ENCODE measurements around the gene KRTAP4-9.
"Not testable (repeated sequence)": the region's sequence is repeated elsewhere in the genome, so short reads cannot be mapped to it uniquely, and the experiment has no call there.

KRTAP4-9 gene

DNA sequence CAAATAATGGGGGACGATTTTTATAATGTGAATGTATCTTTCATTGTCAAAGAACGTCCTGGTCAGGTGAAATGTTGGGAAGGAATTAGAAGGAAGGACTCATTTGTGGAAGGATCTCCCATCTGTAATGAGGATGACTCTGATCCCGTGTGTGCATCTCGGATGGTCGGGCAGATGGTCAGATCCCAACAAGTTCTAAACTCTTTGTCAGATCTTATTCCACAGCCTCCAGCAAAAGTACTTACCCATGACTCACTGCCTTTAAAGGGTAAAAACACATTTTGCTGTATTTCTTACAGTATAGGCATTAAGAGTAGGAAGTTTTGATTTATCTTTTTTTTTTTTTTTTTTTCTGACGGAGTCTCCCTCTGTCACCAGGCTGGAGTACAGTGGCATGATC, 6.7 kb upstream of the KRTAP4-9 start:
- DNase-seq, result no peak

DNA sequence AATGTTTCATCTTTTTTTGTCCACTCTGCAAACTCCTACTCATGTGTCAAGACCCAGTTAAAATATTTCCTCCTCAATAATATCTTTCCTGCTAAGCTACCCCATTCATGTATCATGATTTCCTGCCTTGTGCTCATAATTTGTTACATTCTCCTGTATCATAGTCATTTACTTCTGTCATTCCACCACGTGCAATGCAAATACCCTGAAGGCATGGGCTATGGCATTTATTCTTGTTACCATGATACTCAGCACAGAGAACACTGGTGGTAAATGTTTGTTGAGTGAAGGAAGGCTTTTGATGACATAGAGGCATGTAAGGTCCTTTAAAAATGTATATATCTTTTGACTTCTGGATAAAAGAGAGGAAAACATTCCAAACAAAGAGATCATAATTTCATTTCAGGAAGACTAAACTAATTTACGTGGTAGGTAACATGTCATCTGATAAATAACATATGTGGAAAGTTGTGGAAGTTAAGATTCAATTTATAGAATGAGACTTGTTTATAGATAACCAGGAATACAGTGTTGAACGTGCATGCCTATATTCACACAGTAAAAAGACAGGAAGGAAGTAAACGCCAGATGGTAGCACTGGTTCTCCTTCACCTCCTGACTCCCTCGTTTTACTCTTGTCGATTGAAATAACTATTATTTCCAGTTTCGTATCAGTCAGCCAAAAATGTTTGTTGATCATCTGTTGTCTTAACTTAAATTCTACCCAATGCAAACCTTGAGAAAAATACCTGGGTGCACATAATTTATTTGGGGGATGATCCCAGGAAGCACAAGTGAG, 5.3 kb upstream of the KRTAP4-9 start:
- DNase-seq, result not testable (repeated sequence)

DNA sequence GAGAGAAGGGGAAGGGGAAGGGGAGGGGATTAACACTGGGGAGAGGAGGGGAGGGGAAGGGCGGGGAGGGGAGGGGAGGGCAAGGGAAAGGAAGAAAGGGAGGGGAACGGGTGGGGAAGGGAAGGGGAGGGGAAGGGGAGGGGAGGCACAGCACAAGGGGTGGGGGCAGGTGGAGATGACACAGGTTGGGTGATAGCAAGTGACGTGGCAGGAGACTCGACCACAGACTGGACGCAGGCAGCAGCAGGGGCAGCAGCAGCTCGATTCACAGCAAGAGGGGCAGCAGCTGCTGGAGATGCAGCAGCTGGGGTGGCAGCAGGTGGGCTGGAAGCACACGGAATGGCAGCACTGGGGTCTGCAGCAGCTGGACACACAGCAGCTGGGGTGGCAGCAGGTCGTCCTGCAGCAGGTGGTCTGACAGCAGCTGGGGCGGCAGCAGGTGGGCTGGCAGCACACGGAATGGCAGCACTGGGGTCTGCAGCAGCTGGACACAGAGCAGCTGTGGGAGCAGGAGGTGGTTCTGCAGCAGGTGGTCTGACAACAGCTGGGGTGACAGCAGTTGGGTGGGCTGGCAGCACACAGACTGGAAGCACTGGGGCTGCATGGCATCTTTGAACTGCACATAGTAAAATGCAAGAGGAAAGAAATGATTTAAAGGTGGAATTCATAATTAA, 3.5 kb upstream of the KRTAP4-9 start, which contains the start of gene KRTAP4-16:
KRTAP4-16 (minus strand) TSS at position 624 of the 674 bp plus-strand sequence; CDS start at position 624, 0 bp downstream.
- no peak for DNase-seq

DNA sequence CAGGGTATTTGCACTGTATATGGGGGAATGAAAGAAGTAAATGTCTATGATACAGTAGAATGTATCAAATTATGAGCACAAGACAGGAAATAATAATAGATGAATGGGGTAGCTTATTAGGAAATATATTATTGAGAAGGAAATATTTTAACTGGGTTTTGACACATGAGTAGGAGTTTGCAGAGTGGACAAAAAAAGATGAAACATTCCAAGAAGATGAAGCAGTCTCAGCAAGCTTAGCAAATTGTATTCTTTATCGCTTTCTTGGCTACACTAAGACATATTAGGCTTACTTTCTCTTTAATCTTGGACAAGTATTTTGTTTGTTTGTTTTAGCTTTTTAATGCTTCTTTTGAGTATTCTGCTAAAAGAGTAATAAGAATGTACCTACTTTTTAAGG, 1.3 kb upstream of the KRTAP4-9 start:
- DNase-seq, result no peak

DNA sequence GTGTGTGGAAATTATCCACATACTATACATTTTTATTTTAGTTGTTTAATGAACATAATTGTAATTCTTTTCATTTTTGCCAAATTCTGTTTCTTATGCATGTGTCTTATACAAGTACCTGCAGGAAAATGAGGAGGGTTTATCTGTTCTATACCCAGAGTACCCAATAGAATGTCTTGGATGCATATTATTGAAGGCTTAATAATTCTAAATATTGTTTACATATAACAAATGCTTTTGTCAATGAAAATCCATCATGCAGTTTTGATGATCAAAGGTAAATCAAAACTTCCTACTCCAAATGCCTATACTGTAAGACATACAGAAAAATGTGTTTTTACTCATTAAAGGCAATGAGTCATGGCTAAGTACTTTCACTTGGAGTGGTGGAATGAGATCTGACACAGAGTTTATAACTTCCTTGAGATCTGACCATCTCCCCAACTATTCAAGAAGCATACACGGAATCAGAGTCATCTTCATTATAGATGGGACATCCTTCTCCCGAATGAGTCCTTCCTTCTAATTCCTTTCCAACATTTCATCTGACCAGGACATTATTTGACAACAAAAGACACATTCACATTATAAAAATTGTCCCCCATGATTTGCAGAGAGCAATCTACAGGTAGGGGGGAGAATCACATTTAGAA, 677 bp upstream of the KRTAP4-9 start:
- DNase-seq, result not testable (repeated sequence)

DNA sequence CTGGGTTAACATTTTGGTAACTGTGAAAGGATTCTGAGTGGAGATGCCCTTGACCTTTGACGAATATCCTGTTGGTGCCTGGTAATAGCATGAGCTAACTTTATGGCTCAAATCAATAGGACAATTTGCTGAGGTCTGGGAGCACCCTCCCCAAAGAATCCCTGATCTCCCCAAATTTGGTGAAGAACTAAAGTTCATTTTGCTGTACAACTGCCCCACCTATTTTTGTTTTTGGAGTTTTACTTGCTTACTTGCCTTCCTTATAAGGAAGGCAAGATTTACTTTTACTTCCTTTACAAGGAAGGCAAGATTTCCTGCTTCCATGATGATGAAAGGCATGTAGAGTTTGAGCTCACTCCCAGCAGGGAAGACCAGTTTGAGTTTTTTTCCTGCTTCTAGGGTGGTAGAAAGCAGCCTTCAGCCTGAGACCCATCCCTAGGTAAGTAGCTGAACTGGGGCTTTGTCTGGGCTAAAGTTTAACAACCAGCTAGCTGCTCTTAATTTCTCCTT, 2.8 kb downstream of the KRTAP4-9 start:
- DNase-seq, result no peak

DNA sequence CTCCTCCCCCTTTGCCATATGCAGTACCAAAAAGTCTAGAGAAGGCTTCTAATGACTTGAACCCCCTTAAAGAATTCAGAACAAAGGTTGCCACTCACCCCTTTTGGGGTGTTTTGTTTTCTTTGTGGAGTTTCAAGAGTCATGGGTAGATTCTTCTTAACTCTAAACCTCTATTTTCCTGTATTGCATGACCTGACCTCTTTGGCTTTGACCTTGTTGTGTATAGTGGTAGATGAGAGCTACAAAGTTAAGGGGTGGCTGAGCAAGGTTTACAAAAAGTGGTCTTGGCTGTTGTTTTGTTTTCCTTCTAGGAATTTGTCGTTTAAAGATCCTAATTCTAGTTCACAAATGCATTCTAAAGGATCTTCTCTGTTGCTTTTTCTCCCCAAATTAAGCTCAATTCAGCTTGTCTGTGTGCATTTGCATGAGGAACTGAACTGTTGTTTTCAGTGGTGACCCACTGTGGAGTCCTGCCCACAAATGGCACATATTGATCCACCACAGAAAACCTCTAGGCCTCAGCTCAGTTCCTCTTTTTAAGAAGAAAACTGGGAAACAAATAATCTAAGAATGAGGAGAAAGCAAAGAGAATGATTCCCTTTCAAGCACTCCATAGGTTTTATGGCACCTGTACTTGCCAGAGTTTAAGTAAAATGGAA, 3.7 kb downstream of the KRTAP4-9 start:
- DNase-seq, result not testable (repeated sequence)

DNA sequence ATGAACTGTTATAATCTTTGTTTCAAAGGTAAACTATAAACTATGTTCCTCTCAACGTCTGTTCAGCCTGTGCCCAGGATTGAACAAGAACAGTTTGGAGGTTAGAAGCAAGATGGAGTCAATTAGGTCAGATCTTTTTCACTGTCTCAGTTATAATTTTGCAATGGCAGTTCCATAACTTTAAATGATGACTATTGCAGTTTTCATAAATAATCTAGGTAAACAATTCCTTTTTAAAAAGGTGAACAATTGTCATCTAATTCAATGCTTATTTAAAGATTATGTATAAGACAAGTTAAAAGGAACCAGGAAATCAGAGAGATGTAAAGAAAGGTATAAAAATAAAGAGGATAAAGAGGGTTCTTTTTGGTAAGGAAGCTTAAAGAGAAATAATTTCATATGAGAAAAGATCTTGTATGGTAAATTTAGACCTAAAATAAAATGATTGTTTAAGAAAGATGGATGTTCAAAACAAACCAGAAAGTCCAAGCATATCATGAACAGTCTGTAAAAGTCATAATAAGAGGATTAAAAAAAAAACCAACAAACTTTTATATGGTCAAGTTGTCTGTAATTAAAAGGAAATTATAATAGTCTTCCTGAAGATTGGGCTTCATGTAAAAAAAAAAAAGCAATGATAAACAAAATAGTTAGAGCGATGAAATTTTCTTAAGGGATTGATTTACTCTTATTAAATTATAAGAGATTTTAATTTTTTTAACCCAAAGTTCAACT, 6.1 kb downstream of the KRTAP4-9 start:
- no peak for DNase-seq

DNA sequence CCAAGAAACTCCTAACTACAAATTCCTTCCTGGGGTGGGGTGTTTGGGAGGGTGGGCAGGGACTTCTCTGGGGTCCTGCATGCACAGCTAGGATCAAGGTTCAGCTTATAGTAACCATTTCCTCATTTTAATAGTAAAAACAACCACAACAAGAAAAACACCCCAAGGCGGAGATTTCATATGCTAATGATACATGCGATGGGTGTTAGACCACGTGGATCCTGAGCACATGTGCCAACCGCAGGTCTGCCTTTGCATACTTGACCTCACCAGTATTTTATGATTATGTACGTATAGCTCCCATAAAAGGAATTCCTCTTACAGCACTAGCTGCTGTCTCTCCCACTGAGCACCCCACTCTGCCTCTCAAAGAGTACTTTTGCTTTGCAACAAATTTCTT, 11.1 kb downstream of the KRTAP4-9 start:
- DNase-seq, result no peak

DNA sequence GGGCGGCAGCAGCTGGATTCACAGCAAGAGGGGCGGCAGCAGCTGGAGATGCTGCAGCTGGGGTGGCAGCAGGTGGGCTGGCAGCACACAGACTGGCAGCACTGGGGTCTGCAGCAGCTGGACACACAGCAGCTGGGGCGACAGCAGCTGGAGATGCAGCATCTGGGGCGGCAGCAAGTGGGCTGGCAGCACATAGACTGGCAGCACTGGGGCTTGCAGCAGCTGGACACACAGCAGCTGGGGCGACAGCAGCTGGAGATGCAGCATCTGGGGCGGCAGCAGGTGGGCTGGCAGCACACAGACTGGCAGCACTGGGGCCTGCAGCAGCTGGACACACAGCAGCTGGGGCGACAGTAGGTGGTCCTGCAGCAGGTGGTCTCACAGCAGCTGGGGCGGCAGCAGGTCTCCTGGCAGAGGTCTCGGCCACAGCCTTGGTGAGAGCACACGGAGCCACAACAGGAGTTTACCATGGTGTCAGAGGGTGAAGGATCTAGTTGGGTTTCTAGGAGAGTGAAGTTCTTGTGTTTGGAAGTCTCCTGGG, 12.7 kb downstream of the KRTAP4-9 start, which contains the start of gene KRTAP4-11:
KRTAP4-11 (minus strand) TSS at position 528 of the 541 bp plus-strand sequence; CDS start at position 470, 58 bp downstream.
- not testable (repeated sequence) for DNase-seq

DNA sequence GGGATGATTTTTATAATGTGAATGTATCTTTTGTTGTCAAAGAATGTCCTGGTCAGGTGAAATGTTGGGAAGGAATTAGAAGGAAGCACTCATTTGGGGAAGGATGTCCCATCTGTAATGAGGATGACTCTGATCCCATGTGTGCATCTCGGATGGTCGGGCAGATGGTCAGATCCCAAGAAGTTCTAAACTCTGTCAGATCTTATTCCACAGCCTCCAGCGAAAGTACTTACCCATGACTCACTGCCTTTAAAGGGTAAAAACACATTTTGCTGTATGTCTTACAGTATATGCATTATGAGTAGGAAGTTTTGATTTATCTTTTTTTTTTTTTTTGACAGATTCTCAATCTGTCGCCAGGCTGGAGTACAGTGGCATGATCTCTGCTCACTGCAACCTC, 13.5 kb downstream of the KRTAP4-9 start:
- DNase-seq, result no peak

DNA sequence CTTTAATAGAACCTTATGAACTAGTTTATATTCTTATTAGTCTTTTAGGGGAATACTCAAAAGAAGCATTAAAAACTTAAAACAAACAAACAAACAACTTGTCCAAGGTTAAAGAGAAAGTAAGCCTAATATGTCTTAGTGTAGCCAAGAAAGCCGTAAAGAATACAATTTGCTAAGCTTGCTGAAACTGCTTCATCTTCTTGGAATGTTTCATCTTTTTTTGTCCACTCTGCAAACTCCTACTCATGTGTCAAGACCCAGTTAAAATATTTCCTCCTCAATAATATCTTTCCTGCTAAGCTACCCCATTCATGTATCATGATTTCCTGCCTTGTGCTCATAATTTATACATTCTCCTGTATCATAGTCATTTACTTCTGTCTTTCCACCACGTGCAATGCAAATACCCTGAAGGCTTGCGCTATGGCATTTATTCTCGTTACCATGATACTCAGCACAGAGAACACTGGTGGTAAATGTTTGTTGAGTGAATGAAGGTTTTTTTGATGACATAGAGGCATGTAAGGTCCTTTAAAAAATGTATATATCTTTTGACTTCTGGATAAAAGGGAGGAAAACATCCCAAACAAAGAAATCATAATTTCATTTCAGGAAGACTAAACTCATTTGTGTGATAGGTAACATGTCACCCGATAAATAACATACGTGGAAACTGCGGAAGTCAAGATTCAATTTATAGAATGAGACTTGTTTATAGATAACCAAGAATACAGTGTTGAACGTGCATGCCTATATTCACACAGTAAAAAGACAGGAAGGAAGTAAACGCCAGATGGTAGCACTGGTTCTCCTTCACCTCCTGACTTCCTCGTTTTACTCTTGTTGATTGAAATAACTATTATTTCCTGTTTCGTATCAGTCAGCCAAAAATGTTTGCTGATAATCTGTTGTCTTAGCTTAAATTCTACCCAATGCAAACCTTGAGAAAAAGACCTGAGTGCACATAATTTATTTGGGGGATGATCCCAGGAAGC, 14.8 kb downstream of the KRTAP4-9 start:
- not testable (repeated sequence) for DNase-seq

DNA sequence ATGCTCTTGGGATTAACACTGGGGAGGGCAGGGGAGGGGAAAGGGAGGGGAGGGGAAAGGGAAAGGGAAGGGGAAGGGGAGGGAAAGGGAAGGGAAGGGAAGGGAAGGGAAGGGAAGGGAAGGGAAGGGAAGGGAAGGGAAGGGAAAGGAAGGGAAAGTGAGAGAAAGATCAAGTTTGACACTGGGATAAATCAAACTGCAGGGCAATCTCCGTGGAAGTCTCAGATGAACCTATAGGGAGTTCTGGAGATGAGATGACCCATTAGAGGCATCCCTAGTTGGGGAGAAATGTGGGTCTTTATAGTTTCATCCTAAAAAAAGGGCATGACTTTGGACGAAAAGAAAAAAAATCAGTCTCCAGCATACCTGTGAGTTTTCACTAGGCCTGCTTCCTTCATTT, 16.6 kb downstream of the KRTAP4-9 start:
- no peak for DNase-seq

DNA sequence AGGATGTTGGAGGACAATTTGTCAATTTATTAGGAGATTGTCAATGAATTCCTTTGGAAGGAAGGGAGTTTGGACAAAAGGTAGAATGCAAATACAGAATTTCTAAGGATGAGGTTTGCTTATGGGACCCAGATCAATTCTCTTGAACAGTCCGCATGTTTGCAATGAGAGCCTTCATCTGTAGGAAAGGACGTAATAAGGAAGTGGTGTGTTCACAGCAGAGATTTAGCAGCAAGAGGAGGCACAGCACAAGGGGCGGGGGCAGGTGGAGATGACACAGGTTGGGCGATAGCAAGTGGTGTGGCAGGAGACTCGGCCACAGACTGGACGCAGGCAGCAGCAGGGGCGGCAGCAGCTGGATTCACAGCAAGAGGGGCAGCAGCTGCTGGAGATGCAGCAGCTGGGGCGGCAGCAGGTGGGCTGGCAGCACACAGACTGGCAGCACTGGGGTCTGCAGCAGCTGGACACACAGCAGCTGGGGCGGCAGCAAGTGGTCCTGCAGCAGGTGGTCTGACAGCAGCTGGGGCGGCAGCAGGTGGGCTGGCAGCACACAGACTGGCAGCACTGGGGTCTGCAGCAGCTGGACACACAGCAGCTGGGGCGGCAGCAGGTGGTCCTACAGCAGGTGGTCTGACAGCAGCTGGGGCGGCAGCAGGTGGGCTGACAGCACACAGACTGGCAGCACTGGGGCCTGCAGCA, 18.3 kb downstream of the KRTAP4-9 start:
- DNase-seq, result not testable (repeated sequence)

DNA sequence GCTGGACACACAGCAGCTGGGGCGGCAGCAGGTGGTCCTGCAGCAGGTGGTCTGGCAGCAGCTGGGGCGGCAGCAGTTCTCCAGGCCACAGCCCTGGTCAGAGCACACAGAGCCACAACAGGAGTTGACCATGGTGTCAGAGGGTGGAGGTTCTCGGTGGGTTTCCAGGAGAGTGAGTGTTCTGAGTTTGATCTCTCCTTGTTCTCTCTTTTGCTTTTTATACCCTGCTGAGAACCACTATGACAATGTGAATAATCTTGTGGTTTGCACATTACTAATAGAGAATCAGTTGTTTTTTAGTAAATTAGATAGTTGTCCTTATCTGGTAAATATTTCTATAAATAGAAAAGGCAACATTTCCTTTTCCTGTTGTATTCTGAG, 18.8 kb downstream of the KRTAP4-9 start, which contains the start of gene KRTAP4-12:
KRTAP4-12 (minus strand) TSS at position 192 of the 381 bp plus-strand sequence; CDS start at position 132, 60 bp downstream.
- DNase-seq, result not testable (repeated sequence)

DNA sequence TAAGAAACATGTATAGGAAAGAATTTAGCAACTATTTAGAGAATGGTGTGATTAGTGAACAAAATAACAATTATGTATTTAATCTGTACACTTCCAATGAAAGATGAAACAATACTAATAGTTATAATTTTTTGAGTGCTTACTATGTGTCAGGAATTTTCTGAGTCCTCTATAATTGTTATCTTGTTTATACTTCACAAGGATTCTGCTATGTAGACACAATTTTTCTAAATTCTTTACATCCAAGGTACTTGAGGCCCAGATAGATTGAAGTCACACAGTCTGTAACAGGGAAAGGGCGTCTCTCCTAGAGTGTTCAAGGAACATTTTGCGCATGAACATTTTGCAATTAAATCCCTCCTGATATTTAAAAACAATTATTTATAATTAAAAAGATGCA, 19.9 kb downstream of the KRTAP4-9 start:
- no peak for DNase-seq

DNA sequence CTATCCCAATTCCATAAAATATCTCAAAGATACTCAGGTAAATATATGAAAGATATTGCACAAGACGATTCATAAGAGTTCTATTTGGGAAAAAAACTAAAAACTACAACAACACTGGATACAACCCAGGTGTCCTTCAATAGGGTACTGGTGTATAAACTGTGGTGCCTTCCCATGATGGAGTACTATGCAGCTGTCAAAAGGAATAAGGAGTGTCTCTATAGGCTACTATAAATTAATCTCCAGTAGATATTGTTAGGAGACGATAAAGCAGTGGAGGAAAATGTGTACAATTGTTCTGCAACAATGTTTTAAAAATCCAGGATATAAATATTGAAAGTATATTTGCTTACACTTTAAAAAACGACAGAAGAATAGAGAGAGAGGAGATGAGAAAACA, 21.2 kb downstream of the KRTAP4-9 start:
- no peak for DNase-seq

DNA sequence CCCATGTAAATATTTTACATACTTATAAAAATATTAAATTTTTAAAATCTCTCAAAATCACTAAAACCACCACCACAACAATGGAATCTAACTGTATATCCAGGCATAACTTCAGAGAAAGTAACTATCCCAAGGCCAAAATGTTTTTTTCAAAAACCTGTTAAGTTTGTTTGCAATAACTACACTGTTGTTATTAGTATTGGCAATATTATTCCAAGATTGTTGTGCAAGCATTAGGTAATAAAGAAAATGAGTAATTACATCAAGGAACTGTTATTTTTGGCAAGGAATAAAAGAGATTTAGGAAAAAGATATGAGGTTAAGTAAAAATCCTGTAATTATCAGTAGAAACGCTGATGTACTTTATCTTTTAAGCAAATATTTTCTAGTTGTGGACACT, 22.2 kb downstream of the KRTAP4-9 start:
- DNase-seq, result no peak

DNA sequence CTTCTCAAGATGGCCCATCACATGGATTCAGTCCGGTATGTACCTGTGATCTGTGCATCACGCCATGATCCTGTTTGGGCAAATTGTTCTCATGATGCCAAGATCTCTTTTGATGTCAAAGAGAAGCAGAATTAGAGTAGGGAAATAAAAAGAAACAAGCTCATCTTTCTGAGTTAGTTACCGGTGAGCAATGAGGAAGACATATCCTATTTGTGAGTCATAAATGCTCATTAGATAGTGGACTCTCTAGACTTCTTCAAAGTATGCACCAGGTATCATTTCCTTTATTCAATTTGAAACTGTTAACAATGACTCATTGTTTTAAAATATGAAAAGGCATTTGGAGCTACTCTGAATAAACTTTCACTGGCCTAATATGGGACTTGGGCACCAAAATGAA, 26.8 kb downstream of the KRTAP4-9 start:
- DNase-seq, result no peak

Data from NCI-H2171 (cell line).